Measurements from ENCODE around the gene ST6GALNAC1.
"Not testable (repeated sequence)": the region's sequence is repeated elsewhere in the genome, so short reads cannot be mapped to it uniquely, and the experiment has no call there.

Gene ST6GALNAC1

DNA sequence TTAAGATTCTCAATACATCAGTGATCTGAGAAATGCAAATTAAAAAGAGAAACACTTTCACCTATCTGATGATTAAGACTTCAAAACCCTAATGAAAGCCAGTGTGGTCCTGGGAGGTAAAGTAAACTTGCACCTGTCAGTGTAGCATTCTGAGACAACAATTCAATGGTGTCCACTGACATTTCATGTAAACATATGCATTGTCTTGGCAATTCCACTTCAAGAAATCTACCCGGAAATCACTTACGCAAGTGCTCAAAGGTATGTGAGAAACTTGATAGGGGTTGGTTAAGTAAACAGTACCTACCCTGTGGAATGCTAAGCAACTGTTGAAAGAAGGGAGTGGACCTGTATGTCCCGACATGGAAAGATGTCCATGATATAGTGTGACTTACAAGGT lies 2.1 kb downstream of the ST6GALNAC1 start:
- DNase-seq, result no peak

GRCh38 chr17:76640550-76641380 lies 2.8 kb downstream of the ST6GALNAC1 start:
- DNase-seq, result no peak

GRCh38 chr17:76638263-76638662 lies 5.3 kb downstream of the ST6GALNAC1 start:
- DNase-seq, result no peak

GRCh38 chr17:76636486-76637206 lies 6.9 kb downstream of the ST6GALNAC1 start:
- not testable (repeated sequence) for DNase-seq

DNA sequence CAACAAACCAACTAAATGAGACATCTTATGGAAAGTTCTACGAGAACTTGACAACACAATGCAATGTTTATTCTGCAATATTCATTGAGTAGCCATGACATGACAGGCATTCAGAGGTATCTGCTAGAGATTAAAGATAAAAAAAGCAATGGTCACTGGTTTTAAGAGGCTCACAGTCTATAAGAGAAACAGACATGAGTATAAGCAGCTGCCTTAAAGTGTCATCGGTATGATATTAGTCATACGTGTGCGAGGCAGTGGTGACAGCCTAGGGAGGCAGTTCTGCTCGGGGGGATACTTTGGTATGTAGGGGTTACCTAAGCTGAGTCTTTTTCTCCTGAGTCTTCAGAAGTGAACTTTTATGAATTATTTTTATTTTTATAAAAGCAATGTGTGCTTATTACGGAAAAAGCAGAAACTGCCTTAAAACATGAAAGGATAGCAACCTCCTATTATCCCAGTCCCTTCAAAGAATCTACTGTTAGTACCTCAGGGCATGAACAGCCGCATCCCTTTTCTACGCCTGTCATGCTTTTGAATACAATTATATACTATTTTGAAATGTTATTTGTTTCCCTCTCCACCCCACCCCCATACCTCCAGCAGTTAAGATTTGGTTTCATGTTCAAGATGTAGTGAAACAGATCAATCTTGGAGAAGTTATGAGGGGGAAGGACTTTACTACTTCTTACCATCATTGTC lies 7.7 kb downstream of the ST6GALNAC1 start:
- DNase-seq, result no peak

DNA sequence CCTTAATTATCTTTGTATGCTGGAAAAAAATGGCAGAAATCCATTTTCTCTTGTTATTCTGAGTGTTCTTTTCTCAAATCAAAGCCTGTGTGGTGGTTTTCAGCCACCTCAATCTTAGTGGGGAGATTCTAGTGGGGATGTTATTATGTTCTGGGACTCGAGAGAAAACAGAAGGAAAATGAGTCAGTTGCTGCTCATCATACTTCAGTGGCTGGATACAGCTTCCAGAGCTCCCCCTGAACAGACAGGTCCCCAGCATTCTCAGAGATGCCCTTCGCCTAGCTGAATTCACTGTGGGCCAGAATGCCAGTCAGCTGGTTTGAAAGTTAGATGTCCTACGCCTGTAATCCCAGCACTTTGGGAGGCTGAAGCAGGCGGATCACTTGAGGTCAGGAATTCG lies 8.5 kb downstream of the ST6GALNAC1 start:
- DNase-seq, result no peak

DNA sequence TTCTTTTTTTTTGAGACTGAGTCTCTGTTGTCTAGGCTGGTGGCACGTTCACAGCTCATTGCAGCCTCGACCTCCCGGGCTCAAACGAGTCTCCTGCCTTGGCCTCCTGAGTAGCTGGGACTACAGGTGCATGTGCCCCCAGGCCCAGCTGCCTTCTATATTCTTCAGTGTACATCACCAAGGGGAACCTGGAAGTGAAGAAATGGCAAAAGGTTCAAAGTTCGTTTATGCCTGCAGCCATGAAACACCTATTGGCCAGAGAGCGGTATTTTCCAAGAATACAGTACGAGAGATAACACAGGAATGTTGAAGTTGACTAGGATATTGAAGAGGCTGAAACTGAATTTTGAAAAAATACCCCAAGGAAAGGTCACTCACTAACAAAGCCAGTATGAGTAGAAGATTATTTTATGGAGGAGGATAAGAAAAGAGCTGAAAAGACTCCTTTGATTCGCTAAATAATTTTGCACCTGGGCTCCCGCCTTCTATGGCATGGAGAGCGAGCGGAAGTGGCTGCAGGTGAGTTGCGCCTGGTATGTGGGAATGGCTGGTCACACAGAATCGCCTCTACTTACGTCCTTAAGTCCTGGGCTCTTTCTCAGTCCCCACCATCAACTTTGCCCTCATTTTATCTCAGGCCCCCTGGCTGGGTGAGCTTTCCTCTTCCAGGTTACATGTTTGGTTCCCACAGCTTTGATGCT lies 9.8 kb downstream of the ST6GALNAC1 start:
- DNase-seq, result no peak

- DNase-seq, result peak in 1 of 2 experiments; percentile 59
Measured at GRCh38 chr17:76631821-76632565, 11.6 kb downstream of the ST6GALNAC1 start.

GRCh38 chr17:76630151-76630550 lies 13.4 kb downstream of the ST6GALNAC1 start:
- DNase-seq, result no peak

GRCh38 chr17:76627510-76627909 lies 16.0 kb downstream of the ST6GALNAC1 start:
- DNase-seq, result no peak

DNA sequence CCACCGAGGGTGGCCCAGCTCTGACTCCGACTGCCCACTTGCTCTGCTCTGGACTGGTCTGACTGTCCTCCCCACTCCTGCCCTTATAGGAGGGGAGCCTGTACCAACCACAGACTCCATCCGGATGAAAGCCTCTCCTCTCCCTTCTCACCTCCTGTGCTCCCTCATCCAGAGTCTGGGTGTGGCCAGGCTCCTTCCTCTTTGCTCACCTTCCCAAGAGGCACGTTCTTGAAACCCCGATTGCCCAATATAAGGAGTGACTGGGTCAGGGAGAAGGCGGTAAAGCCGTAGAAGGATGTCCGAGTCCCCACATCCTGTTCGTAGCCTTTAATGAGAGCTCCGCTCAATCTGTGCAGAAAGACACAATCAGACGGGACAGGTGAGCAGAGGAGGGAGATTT lies 17.1 kb downstream of the ST6GALNAC1 start:
- no peak for DNase-seq

DNA sequence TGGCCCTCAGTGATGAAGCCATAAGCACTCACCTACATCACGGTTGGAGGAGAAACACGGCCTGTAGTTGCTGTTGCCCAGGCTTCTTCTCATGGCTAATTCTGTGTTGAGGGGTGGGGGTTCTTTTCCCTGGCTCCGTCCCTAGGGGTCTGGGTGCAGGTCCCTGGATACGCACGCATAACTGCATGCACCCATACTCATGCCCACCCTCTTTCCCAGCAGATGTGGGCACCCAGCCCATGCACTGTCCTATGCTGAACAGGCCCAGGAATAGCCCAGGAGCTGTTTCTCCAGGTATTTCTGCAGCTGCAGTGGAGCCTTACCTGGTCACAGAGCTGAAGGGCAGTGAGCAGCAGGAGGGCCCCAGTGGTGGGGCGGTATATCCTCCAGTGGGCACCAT lies 18.1 kb downstream of the ST6GALNAC1 start:
- DNase-seq, result no peak

DNA sequence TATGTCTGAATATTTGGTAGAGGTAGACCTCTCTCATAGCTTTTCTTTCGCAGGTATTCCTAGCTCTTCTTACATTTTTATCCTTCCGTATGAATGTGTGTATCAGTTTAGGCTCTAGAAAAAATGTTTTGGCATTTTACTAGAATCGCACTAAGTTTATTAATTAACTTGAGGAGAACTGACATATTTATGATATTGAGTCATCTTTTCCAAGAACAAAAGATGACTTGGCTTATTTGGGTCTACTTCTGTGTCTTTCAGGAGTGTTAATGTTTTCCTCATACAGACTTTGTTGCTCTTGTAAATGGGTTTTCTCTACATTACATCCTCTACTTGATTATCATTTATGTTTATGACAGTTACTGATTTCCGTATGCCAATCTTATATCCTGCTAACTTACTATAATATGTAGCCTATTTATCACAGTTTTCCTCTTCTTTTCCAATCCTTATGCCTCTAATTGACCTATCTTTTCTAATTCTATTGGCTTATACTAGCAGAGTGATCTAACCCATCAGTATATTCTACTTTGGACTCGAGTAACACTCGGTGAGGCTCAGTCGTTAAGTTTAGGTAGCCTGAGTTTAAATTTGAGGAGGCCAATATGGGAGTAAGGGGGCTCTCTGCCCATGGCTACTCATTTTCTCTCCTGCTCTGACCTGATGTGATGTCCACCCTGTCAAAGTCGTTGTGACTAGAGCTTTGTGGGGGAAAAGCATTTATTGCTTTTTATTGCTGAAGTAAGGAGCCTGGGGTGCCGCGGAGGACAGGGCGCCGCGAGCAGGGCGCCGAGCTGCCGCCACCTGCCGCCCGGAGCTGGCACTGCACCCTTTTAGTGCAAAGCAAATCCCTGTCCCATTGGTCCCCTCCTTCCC lies 20.0 kb downstream of the ST6GALNAC1 start:
- DNase-seq, result peak; percentile 26 to 61

DNA sequence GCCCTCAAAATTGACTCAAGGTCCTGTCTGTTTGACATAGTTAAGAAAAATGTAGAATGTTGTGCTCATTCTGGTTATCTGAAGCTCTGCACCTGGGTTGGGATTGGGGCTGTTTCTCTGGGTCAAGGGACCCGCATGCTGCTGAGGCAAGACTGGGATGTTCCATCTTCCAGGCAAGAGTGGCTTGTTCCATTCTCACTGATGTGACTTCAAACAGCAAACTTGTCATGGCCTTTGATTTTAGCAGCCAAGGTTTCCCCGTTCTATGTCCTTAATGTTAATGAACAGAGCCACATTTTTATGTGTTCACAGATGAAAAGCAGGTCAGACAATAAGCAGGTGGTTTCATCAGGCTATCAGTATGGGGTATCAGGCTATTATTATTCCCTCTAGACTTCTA lies 25.7 kb downstream of the ST6GALNAC1 start:
- no peak for DNase-seq

DNA sequence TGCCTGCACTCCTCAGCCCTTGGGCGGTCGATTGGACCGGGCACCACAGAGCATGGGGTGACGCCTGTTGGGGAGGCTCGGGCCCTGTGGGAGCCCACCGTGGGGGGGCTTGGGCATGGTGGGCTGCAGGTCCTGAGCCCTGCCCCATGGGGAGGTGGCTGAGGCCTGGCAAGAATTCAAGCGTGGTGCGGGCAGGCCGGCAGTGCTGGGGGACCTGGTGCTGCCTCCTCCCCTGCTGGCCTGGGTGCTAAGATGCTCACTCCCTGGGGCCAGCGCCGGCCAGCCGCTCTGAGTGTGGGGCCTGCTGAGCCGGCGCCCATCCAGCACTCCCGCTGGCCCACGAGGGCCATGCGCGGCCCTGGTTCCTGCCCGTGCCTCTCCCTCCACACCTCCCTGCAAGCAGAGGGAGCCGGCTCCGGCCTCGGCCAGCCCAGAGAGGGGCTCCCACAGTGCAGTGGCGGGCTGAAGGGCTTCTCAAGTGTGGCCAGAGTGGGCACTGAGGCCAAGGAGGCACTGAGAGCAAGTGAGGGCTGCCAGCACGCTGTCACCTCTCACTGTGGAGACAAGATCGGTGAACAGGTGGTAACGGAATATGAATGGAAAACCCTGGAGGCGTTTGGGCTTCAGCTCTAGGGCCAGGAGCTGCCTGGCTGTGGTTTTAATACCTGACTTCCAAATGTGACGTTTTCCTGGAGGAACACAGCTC lies 28.5 kb downstream of the ST6GALNAC1 start:
- DNase-seq, result no peak

DNA sequence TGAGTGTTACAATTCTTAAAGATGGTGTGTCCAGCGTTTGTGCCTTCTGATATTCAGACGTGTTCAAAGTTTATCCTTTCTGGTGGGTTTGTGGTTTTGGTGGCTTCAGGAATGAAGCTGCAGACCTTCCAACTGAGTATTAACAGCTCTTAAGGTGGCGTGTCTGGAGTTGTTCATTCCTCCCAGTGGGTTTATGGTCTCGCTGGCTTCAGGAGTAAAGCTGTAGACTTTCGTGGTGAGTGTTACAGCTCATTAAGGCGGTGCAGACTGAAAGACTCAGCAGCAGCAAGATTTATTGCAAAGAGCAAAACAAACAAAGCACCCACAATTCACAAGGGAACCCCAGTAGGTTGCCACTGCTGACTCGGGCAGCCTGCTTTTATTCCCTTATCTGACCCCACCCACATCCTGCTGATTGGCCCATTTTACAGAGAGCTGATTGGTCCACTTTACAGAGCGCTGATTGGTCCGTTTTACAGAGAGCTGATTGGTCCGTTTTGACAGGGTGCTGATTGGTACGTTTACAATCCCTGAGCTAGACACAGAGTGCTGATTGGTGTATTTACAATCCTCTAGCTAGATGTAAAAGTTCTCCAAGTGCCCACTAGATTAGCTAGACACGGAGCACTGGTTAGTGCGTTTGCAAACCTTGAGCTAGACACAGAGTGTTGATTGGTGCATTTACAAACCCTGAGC lies 29.3 kb downstream of the ST6GALNAC1 start:
- not testable (repeated sequence) for DNase-seq

GRCh38 chr17:76612977-76613851 lies 30.3 kb downstream of the ST6GALNAC1 start:
- peak; percentile 61 to 81 for DNase-seq

DNA sequence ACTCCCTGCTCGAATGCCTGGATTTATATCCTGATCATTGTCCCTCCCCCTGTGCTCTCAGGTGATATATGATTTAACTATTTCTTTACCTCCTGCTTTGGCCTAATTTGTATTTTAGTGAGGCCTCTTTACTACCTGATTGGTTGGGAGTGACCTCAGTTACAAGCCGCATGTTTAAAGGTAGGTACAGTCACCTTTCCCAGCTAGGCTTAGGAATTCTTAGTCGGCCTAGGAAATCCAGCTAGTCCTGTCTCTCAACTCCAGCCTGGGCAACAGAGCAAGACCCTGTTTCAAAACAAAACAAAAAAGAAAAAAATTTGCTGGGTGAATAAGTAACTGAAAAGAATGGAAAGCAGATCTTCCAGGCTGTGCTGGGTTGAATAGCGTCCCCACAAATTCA lies 31.1 kb downstream of the ST6GALNAC1 start:
- no peak for DNase-seq

DNA sequence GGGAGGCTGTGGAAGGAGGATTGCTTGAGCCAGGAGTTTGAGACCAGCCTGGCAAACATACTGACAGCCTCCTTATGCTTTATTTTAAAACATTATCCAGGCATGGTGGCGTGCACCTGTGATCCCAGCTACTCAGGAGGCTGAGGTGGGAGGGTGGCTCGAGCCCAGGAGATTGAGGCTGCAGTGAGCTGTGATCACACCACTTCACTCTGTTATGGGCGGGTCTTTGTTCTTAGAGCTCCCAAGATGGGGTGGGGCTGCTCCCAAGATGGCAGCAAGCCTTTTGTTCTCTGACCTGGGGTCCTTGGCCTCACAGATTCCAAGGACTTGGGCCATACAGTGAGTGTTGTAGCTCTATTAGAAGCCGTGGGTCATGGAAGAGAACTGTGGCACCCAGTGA lies 31.8 kb downstream of the ST6GALNAC1 start:
- DNase-seq, result no peak

Measured in NCI-H524 (cell line).